Choroid plexus epithelial cell (primary cell): ENCODE data around the gene HNF1B.

Experiments used
- DNase-seq: peaks from one replicate; pipeline ENCODE4 v3.0.0-alpha.2; 2010; ENCODE audit warnings: low read depth
- H3K4me3 ChIP-seq: 2 replicates; pipeline ENCODE4 v1.5.1; 2011; ENCODE audit warnings: low read depth, mild to moderate bottlenecking, control low read depth, low read length, moderate library complexity
- TF ChIP-seq, protein P1 (sequence below): conservative IDR thresholded peaks from 2 replicates; pipeline ENCODE4 v1.5.1; 2011; ENCODE audit warnings: low read depth, mild to moderate bottlenecking, control low read depth, inconsistent platforms, low read length, moderate library complexity

HNF1B gene

GRCh38 chr17:37640015-37640414 is 104.8 kb downstream of the HNF1B start:
- TF ChIP-seq, protein P1, sequence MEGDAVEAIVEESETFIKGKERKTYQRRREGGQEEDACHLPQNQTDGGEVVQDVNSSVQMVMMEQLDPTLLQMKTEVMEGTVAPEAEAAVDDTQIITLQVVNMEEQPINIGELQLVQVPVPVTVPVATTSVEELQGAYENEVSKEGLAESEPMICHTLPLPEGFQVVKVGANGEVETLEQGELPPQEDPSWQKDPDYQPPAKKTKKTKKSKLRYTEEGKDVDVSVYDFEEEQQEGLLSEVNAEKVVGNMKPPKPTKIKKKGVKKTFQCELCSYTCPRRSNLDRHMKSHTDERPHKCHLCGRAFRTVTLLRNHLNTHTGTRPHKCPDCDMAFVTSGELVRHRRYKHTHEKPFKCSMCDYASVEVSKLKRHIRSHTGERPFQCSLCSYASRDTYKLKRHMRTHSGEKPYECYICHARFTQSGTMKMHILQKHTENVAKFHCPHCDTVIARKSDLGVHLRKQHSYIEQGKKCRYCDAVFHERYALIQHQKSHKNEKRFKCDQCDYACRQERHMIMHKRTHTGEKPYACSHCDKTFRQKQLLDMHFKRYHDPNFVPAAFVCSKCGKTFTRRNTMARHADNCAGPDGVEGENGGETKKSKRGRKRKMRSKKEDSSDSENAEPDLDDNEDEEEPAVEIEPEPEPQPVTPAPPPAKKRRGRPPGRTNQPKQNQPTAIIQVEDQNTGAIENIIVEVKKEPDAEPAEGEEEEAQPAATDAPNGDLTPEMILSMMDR, result no peak
- H3K4me3 ChIP-seq, result no peak overlapping the region
- no peak for DNase-seq

DNA sequence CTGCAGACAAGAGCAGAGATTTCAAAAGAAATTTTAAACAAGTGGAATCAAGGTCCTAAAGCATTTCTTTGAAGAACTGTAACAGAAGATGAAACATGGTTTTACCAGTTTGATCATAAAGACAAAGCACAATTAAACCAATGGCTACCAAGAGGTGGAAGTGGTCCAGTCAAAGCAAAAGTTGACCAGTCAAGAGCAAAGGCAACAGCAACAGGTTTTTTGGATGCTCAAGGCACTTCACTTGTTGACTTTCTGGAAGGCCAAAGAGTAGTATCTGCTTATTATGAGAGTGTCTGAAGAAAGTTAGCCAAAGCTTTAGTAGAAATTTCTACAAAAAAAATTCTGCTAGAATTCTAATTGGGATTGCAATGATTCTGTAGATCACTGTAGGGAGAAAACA is 106.9 kb downstream of the HNF1B start:
- H3K4me3 ChIP-seq, result no peak overlapping the region
- DNase-seq, result no peak
- TF ChIP-seq, protein P1, result no peak
